Astrocyte (in vitro differentiated cells and primary cell): ENCODE data around the gene LRPAP1. TPM values are rescaled to one million over a fixed set of nuclear protein-coding genes. Genes with fewer than 3 reads are reported as not detected.

ENCODE experiments used
- DNase-seq: peaks from one replicate; pipeline ENCODE4 v3.0.0-alpha.2; 2010; ENCODE audit warnings: low read depth
- FAIRE-seq: peaks from 2 replicates; lab custom pipeline; 2011; peaks lifted over from hg19 to GRCh38; lab: Jason Lieb, UNC
- H2AFZ ChIP-seq: 2 replicates; pipeline ENCODE4 v1.6.0; 2012; ENCODE audit warnings: low read depth, low read length, inconsistent platforms
- H3K27ac ChIP-seq: 2 replicates; pipeline ENCODE4 v1.5.1; 2011; ENCODE audit warnings: low read depth, low read length, inconsistent platforms
- H3K27me3 ChIP-seq: 2 replicates; pipeline ENCODE4 v1.6.0; 2011; ENCODE audit warnings: low read length, inconsistent platforms; ENCODE audit not compliant: insufficient read depth
- H3K36me3 ChIP-seq: 2 replicates; pipeline ENCODE4 v1.5.1; 2011; ENCODE audit warnings: low read length, inconsistent platforms; ENCODE audit not compliant: insufficient read depth
- H3K4me1 ChIP-seq: 2 replicates; pipeline ENCODE4 v1.5.1; 2011; ENCODE audit warnings: low read length, inconsistent platforms; ENCODE audit not compliant: insufficient read depth
- H3K4me2 ChIP-seq: 2 replicates; pipeline ENCODE4 v1.6.0; 2012; ENCODE audit warnings: low read length, inconsistent platforms
- H3K4me3 ChIP-seq: 2 replicates; pipeline ENCODE4 v1.5.1; 2011; ENCODE audit warnings: low read depth, mild to moderate bottlenecking, low read length, inconsistent platforms; ENCODE audit not compliant: insufficient read depth
- H3K79me2 ChIP-seq: 2 replicates; pipeline ENCODE4 v1.6.0; 2012; ENCODE audit warnings: mild to moderate bottlenecking, low read length, inconsistent platforms; ENCODE audit not compliant: insufficient read depth
- H3K9ac ChIP-seq: 2 replicates; pipeline ENCODE4 v1.6.0; 2012; ENCODE audit warnings: mild to moderate bottlenecking, low read length, inconsistent platforms
- H3K9me3 ChIP-seq: 2 replicates; pipeline ENCODE4 v1.5.1; 2012; ENCODE audit warnings: low read depth, mild to moderate bottlenecking, low read length, inconsistent platforms; ENCODE audit not compliant: insufficient read depth
- H4K20me1 ChIP-seq: 2 replicates; pipeline ENCODE4 v1.6.0; 2012; ENCODE audit warnings: low read length, inconsistent platforms; ENCODE audit not compliant: insufficient read depth
- H3K27ac Mint-ChIP-seq: one replicate; pipeline ENCODE4 v1.8.0; 2021; ENCODE audit warnings: mild to moderate bottlenecking, mixed read lengths; ENCODE audit not compliant: unreplicated experiment
- H3K27me3 Mint-ChIP-seq: one replicate; pipeline ENCODE4 v1.8.0; 2021; ENCODE audit warnings: low read depth, mixed read lengths; ENCODE audit not compliant: unreplicated experiment
- H3K36me3 Mint-ChIP-seq: one replicate; pipeline ENCODE4 v1.8.0; 2021; ENCODE audit warnings: low read depth, mixed read lengths; ENCODE audit not compliant: unreplicated experiment
- H3K4me1 Mint-ChIP-seq: one replicate; pipeline ENCODE4 v1.8.0; 2021; ENCODE audit warnings: low read depth, mixed read lengths; ENCODE audit not compliant: unreplicated experiment
- H3K4me3 Mint-ChIP-seq: one replicate; pipeline ENCODE4 v1.8.0; 2021; ENCODE audit warnings: mild to moderate bottlenecking, moderate library complexity, mixed read lengths; ENCODE audit not compliant: unreplicated experiment
- H3K9me3 Mint-ChIP-seq: one replicate; pipeline ENCODE4 v1.8.0; 2021; ENCODE audit warnings: mild to moderate bottlenecking, mixed read lengths; ENCODE audit not compliant: unreplicated experiment
- EZH2 ChIP-seq: IDR thresholded peaks from 2 replicates; pipeline ENCODE4 v1.6.1; 2012; ENCODE audit warnings: mild to moderate bottlenecking, low read length, inconsistent platforms; ENCODE audit not compliant: insufficient read depth
- total RNA-seq: library from RNA; stranded (reverse); gene quantifications from 2 replicates; pipeline ENCODE4 v1.2.1, GENCODE V29; 2021
- TF ChIP-seq, protein P1 (sequence below): IDR thresholded peaks from 2 replicates; pipeline ENCODE4 v1.5.1; 2011; ENCODE audit warnings: low read depth, mild to moderate bottlenecking, inconsistent platforms, low read length, moderate library complexity; ENCODE audit not compliant: insufficient read depth

The LRPAP1 gene
- total RNA-seq, 1 donor from 2014 or later: 191 TPM

DNA sequence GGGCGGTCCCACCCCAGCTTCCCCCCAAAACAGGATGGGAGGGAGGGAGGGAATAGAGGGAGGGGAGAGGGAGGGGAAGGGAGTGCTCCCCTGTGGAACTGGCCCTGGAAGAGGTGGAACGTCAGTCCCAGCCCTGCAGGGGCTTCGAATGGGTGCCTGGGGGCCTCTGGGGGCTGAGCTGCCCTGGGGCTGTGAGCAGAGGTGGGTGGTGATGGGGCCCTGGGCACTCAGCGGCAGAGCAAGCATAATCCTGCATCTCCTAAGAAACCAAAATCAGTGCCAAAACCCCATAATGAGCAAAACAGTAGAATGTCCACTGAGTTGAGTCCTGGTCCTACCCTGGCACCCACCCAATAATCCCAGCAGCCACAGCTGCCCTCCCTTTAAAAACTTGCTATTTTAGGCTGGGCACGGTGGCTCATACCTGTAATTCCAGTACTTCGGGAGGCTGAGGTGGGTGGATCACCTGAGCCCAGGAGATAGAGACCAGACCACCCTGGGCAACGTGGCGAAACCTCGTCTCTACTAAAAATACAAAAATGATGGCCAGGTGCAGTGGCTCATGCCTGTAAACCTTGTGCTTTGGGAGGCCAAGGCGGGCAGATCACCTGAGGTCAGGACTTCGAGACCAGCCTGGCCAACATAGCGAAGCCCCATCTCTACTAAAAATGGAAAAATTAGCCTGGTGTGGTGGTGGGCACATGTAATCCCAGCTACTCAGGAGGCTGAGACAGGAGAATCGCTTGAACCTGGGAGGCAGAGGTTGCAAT, 58.0 kb downstream of the LRPAP1 start:
- no peak overlapping the region for H3K4me3 ChIP-seq
- H3K27me3 ChIP-seq: peaks cover 7% of the 10 kb centered on the region
- no peaks in the 10 kb centered on the region for H3K79me2 ChIP-seq
- FAIRE-seq (no peak), DNase-seq (no peak)
- no peak for TF ChIP-seq EZH2
- TF ChIP-seq, protein P1, sequence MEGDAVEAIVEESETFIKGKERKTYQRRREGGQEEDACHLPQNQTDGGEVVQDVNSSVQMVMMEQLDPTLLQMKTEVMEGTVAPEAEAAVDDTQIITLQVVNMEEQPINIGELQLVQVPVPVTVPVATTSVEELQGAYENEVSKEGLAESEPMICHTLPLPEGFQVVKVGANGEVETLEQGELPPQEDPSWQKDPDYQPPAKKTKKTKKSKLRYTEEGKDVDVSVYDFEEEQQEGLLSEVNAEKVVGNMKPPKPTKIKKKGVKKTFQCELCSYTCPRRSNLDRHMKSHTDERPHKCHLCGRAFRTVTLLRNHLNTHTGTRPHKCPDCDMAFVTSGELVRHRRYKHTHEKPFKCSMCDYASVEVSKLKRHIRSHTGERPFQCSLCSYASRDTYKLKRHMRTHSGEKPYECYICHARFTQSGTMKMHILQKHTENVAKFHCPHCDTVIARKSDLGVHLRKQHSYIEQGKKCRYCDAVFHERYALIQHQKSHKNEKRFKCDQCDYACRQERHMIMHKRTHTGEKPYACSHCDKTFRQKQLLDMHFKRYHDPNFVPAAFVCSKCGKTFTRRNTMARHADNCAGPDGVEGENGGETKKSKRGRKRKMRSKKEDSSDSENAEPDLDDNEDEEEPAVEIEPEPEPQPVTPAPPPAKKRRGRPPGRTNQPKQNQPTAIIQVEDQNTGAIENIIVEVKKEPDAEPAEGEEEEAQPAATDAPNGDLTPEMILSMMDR: no peak
- H2AFZ ChIP-seq: no peak overlapping the region
- no peaks in the 10 kb centered on the region for H3K4me1 Mint-ChIP-seq
- no peak overlapping the region for H3K27ac Mint-ChIP-seq
- H3K4me3 Mint-ChIP-seq: no peak overlapping the region
- H3K4me1 ChIP-seq: no peaks in the 10 kb centered on the region
- no peak overlapping the region for H3K9ac ChIP-seq
- no peaks in the 10 kb centered on the region for H3K36me3 ChIP-seq
- H4K20me1 ChIP-seq: no peaks in the 10 kb centered on the region
- H3K4me2 ChIP-seq: no peak overlapping the region
- peaks cover 41% of the 10 kb centered on the region for H3K27me3 Mint-ChIP-seq
- H3K36me3 Mint-ChIP-seq: no peaks in the 10 kb centered on the region
- no peaks in the 10 kb centered on the region for H3K9me3 ChIP-seq
- H3K27ac ChIP-seq: no peak overlapping the region
- H3K9me3 Mint-ChIP-seq: no peaks in the 10 kb centered on the region

GRCh38 chr4:3473181-3473950, 58.9 kb downstream of the LRPAP1 start:
- Mint-ChIP-seq H3K27me3 (peaks cover 40% of the 10 kb centered on the region), H3K27ac (no peak overlapping the region), H3K4me1 (no peaks in the 10 kb centered on the region), H3K36me3 (no peaks in the 10 kb centered on the region), H3K9me3 (no peaks in the 10 kb centered on the region), H3K4me3 (no peak overlapping the region)
- H3K36me3 ChIP-seq: no peaks in the 10 kb centered on the region
- no peaks in the 10 kb centered on the region for H3K79me2 ChIP-seq
- DNase-seq (no peak), FAIRE-seq (no peak)
- no peak overlapping the region for H2AFZ ChIP-seq
- H3K9me3 ChIP-seq: peaks cover 4% of the 10 kb centered on the region
- H3K9ac ChIP-seq: no peak overlapping the region
- H3K27me3 ChIP-seq: peaks cover 9% of the 10 kb centered on the region
- no peaks in the 10 kb centered on the region for H4K20me1 ChIP-seq
- no peak overlapping the region for H3K27ac ChIP-seq
- H3K4me2 ChIP-seq: no peak overlapping the region
- TF ChIP-seq, protein P1: no peak
- TF ChIP-seq EZH2: no peak
- H3K4me3 ChIP-seq: no peak overlapping the region
- no peaks in the 10 kb centered on the region for H3K4me1 ChIP-seq
